ENCODE results near the gene CORO2B.
"Not testable (repeated sequence)": the region's sequence is repeated elsewhere in the genome, so short reads cannot be mapped to it uniquely, and the experiment has no call there.

Gene CORO2B

GRCh38 chr15:68644083-68644904 is 65.5 kb downstream of the CORO2B start:
- DNase-seq (ENCODE audit: low read depth in 2 of 2): no peak

- no peak for DNase-seq (ENCODE audit: low read depth in 2 of 2)
Measured at GRCh38 chr15:68644996-68645395, 66.2 kb downstream of the CORO2B start.

- DNase-seq (ENCODE audit: low read depth in 2 of 2): no peak
Measured at GRCh38 chr15:68646156-68646555, 67.4 kb downstream of the CORO2B start.

GRCh38 chr15:68646696-68647095 is 67.9 kb downstream of the CORO2B start:
- DNase-seq (ENCODE audit: low read depth in 2 of 2): no peak

GRCh38 chr15:68647361-68647760 is 68.6 kb downstream of the CORO2B start:
- not testable (repeated sequence) for DNase-seq (ENCODE audit: low read depth in 2 of 2)

- DNase-seq (ENCODE audit: low read depth in 2 of 2): peak in 1 of 2 donors; percentile 4
Measured at GRCh38 chr15:68650901-68651709, 72.3 kb downstream of the CORO2B start.

GRCh38 chr15:68651916-68652525 is 73.2 kb downstream of the CORO2B start:
- DNase-seq (ENCODE audit: low read depth in 2 of 2): no peak

GRCh38 chr15:68653031-68653635 is 74.3 kb downstream of the CORO2B start:
- no peak for DNase-seq (ENCODE audit: low read depth in 2 of 2)

- DNase-seq (ENCODE audit: low read depth in 2 of 2): no peak
Measured at GRCh38 chr15:68653801-68654200, 75.0 kb downstream of the CORO2B start.

GRCh38 chr15:68654786-68655560 is 76.2 kb downstream of the CORO2B start:
- no peak for DNase-seq (ENCODE audit: low read depth in 2 of 2)

- DNase-seq (ENCODE audit: low read depth in 2 of 2): no peak
Measured at GRCh38 chr15:68655686-68656437, 77.1 kb downstream of the CORO2B start.

- no peak for DNase-seq (ENCODE audit: low read depth in 2 of 2)
Measured at GRCh38 chr15:68656438-68656739, 77.6 kb downstream of the CORO2B start.

- no peak for DNase-seq (ENCODE audit: low read depth in 2 of 2)
Measured at GRCh38 chr15:68658151-68658550, 79.4 kb downstream of the CORO2B start.

GRCh38 chr15:68658641-68659358 is 80.0 kb downstream of the CORO2B start:
- no peak for DNase-seq (ENCODE audit: low read depth in 2 of 2)

- DNase-seq (ENCODE audit: low read depth in 2 of 2): no peak
Measured at GRCh38 chr15:68663526-68663925, 84.7 kb downstream of the CORO2B start.

GRCh38 chr15:68666120-68666811 is 87.5 kb downstream of the CORO2B start:
- DNase-seq (ENCODE audit: low read depth in 2 of 2): no peak

GRCh38 chr15:68666812-68667450 is 88.1 kb downstream of the CORO2B start:
- no peak for DNase-seq (ENCODE audit: low read depth in 2 of 2)

- DNase-seq (ENCODE audit: low read depth in 2 of 2): no peak
Measured at GRCh38 chr15:68667800-68668625, 89.2 kb downstream of the CORO2B start.

Measured in activated CD8-positive, alpha-beta memory T cell treated with anti-CD3 and anti-CD28 coated beads for 4 hours (primary cell).